ENCODE results near the gene MYOM3. TPM values are rescaled to one million over a fixed set of nuclear protein-coding genes. Genes with fewer than 3 reads are reported as not detected.
A peak's percentile ranks its signal among the peaks of the same experiment; 100 is the strongest.

The MYOM3 gene
- total and polyA plus RNA-seq, 8 donors: 0.12 to 1.8 (median 0.18) TPM; not detected in 1

DNA sequence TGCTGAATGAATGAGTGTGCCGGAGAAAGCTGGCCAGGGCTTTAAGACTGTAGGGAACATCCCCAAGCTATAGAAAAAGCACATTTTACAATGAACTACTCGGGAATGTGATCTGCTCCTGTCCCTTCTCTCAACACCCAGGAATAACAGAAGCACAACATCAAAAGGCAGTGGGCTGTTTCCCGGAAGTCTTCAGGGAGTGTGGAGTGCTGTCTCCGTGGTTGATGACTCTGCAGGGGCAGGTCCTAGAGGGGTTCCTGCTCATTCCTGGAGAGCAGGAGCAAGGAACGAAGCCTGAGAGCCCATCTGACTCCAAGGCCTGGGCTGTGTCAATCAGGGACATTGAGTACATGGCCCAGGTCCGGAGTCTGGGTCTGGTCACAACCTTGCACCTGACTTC lies 35.9 kb upstream of the MYOM3 start:
- WGBS, 5 donors: 65 to 77% (median 73%) methylated on average over 5 to 6 of the region's 6 CpGs
- no peak for DNase-seq
- Histone ChIP-seq H3K4me1 (peaks cover 15 to 29% (median 24%) of the 10 kb centered on the region in 4 donors), H3K27ac (no peak overlapping the region), H3K9me3 (no peaks in the 10 kb centered on the region), H3K4me3 (no peak overlapping the region), H3K27me3 (peaks cover 0 to 31% (median 0%) of the 10 kb centered on the region in 3 donors), H3K36me3 (no peaks in the 10 kb centered on the region)
- TF ChIP-seq EP300 (IDR thresholded peaks at IDR 0.05): no peak
- TF ChIP-seq, protein P1, sequence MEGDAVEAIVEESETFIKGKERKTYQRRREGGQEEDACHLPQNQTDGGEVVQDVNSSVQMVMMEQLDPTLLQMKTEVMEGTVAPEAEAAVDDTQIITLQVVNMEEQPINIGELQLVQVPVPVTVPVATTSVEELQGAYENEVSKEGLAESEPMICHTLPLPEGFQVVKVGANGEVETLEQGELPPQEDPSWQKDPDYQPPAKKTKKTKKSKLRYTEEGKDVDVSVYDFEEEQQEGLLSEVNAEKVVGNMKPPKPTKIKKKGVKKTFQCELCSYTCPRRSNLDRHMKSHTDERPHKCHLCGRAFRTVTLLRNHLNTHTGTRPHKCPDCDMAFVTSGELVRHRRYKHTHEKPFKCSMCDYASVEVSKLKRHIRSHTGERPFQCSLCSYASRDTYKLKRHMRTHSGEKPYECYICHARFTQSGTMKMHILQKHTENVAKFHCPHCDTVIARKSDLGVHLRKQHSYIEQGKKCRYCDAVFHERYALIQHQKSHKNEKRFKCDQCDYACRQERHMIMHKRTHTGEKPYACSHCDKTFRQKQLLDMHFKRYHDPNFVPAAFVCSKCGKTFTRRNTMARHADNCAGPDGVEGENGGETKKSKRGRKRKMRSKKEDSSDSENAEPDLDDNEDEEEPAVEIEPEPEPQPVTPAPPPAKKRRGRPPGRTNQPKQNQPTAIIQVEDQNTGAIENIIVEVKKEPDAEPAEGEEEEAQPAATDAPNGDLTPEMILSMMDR (IDR thresholded peaks at IDR 0.05): no peak
- no peak for TF ChIP-seq POLR2AphosphoS5 (IDR thresholded peaks at IDR 0.05)
- TF ChIP-seq POLR2A (IDR thresholded peaks at IDR 0.05): no peak
- intact Hi-C loops (cut with DNase I; ENCODE audit: low total_unique reads): no loop called here

DNA sequence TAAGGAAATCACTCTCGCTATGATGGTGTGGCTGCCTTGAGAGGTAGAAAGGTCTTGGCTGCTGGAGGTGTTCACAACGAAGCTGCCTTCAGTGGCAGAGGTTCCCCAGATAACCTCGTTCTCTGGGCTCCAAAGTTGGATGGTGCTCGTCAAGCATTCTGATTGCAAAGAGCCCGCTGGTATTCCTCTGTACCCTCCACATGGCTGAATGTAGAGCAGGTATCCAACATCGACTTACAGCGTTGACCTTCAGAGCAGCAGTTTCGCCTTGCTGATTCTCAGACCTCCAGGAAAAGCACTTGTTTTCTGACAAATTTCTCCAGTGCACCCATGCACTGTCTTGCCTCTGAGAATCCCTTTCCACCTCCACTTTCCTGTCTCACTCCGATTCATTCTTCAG lies 35.3 kb upstream of the MYOM3 start:
- 85 to 92% (median 88%) methylated on average over 9 of the region's 9 CpGs for WGBS, 5 donors
- peaks cover 0 to 26% (median 0%) of the 10 kb centered on the region in 3 donors for H3K27me3 ChIP-seq
- intact Hi-C loops (cut with DNase I; ENCODE audit: low total_unique reads): no loop called here
- peaks cover 15 to 35% (median 28%) of the 10 kb centered on the region in 4 donors for H3K4me1 ChIP-seq
- H3K36me3 ChIP-seq: no peaks in the 10 kb centered on the region
- no peak overlapping the region for H3K27ac ChIP-seq
- H3K4me3 ChIP-seq: no peak overlapping the region
- no peak for DNase-seq
- no peaks in the 10 kb centered on the region for H3K9me3 ChIP-seq
- TF ChIP-seq EP300 (IDR thresholded peaks at IDR 0.05): no peak
- TF ChIP-seq, protein P1 (IDR thresholded peaks at IDR 0.05): no peak
- no peak for TF ChIP-seq POLR2A (IDR thresholded peaks at IDR 0.05)
- TF ChIP-seq POLR2AphosphoS5 (IDR thresholded peaks at IDR 0.05): no peak

DNA sequence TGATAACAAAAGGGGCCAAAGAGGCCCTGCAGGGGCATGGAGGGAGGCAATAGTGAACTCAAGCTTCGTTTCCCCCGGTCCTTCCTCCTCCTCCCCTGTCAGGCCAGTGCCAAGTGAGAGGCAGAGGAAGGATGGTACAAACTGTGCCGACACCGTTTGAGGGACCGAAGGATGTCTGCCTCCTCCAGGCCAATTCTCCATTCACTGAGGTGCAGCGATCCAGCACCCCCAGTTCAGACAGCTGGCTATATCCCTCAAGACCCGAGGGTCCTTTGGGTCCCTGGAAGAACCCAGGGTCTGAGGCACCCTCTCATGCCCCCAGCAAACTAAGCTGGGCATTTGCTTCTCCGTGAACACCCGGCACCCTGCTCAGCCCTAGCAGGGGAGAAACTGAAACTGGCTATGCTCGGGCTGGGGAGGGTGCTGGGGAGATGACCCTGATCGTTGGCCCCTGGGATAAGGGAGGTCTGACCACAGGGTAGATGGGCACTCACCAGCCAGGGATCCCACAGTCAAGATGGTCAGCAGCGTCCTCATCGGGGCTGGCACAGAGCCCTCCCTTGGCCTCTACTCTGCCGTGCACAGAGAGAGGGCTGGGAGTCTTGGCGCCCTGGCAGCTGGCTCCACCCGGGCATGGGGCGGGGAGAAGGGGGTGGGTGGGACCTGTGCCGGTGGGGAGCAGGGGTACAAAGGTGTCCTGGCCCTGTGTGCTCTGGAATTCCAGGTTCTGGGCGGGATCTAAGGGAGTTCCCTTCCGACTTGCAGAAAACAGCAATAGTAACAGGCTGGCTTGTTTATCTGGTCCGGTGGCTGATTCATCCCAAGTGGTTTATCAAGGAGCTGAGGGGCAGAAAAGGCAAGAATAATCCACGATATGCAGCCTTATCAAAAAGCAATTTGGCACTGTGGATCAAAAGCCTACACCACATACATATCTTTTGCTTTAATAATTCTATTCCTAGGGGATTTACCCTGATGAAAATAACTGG lies 30.9 kb upstream of the MYOM3 start, which contains the start of gene IL22RA1:
Gene IL22RA1, minus strand, starts transcription at position 595 of the 989 bp plus-strand sequence. Its CDS starts 58 bp downstream, at position 537.
- TF ChIP-seq POLR2A (IDR thresholded peaks at IDR 0.05) (no peak), POLR2AphosphoS5 (IDR thresholded peaks at IDR 0.05) (peak in 1 of 3 donors; percentile 18), EP300 (IDR thresholded peaks at IDR 0.05) (no peak)
- TF ChIP-seq, protein P1 (IDR thresholded peaks at IDR 0.05): peak in 1 of 7 experiments; percentile 6
- intact Hi-C loops (cut with DNase I; ENCODE audit: low total_unique reads): no loop called here
- DNase-seq: peak; percentile 62 to 83
- 17 to 34% (median 25%) methylated on average over 14 to 22 of the region's 22 CpGs for WGBS, 5 donors
- H3K9me3 ChIP-seq: no peaks in the 10 kb centered on the region
- H3K36me3 ChIP-seq: no peaks in the 10 kb centered on the region
- no peaks in the 10 kb centered on the region for H3K27me3 ChIP-seq
- H3K27ac ChIP-seq: peak within 1 kb of the TSS; percentile 38 to 68 (median 58)
- peak within 1 kb of the TSS; percentile 38 to 55 (median 49) for H3K4me3 ChIP-seq
- H3K4me1 ChIP-seq: peaks cover 0 to 22% (median 16%) of the 10 kb centered on the region in 4 donors

DNA sequence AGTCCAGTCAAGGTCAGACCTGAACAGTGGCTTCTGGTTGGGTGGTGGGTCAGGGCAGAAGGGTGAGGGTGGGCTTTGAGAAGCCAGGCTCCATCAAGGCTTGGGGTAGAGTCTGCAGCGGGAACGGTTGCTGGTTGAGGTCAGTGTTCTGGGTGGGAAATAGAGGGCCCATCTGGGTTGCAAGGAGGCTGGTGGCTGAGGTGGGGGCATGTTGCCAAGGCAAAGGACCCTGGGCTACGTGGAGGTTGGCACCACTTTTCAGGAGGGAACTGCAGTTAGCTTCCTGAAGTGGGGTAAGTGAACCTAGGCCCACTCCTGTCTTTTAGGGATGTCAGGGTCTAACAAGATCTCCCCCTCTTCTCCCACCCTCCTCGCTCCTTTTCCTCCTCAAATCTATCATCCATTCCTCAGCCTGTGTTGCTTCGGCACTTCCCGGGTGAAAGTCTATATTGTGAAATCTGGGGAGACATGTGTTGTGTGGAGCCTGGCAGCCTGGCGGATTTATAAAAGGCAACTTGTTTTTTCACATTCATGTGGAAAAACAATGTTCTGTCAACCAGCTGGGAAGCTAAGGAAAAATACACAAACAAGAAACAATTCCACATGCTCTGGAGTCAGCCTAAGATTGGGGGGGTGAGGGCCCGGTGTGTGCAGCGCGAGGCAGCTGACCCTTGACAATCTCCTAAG lies 29.5 kb upstream of the MYOM3 start:
- H3K36me3 ChIP-seq: no peaks in the 10 kb centered on the region
- H3K4me3 ChIP-seq: no peak overlapping the region
- TF ChIP-seq POLR2AphosphoS5 (IDR thresholded peaks at IDR 0.05) (no peak), POLR2A (IDR thresholded peaks at IDR 0.05) (no peak), EP300 (IDR thresholded peaks at IDR 0.05) (no peak)
- TF ChIP-seq, protein P1 (IDR thresholded peaks at IDR 0.05): no peak
- H3K27ac ChIP-seq: no peak overlapping the region
- no peaks in the 10 kb centered on the region for H3K27me3 ChIP-seq
- H3K9me3 ChIP-seq: no peaks in the 10 kb centered on the region
- peaks cover 0 to 22% (median 16%) of the 10 kb centered on the region in 4 donors for H3K4me1 ChIP-seq
- intact Hi-C loops (cut with DNase I; ENCODE audit: low total_unique reads): no loop called here
- DNase-seq: peak in 1 of 2 donors; percentile 68
- 74 to 85% (median 80%) methylated on average over 10 of the region's 10 CpGs for WGBS, 5 donors

Measured in stomach (tissue), 9 donors.